K562 (cell line): ENCODE results near the gene ARMC8. TPM values are rescaled to one million over a fixed set of nuclear protein-coding genes. Genes with fewer than 3 reads are reported as not detected.

Source experiments
- ATF4 ChIP-seq: fragments of 450-650 bp; formaldehyde crosslinking; IDR thresholded peaks from 2 replicates; pipeline ENCODE4 v1.4.0; 2022; ENCODE audit warnings: mild to moderate bottlenecking, moderate library complexity
- FOXM1 ChIP-seq, 2 experiments: fragments of 450-650 bp in 1 of 2; sonication (generic) in 1 of 2; formaldehyde crosslinking in 1 of 2; IDR thresholded peaks; 2 replicates each; pipeline versions ENCODE4 v1.6.1 to v1.9.0; 2017 to 2022; ENCODE audit warnings: low read depth in 2 of 2, mild to moderate bottlenecking in 2 of 2, missing genetic modification reagents in 1 of 2, moderate library complexity in 1 of 2
- HEY1 ChIP-seq: fragments of 250-450 bp; sonication (Bioruptor Pico); IDR thresholded peaks from 2 replicates; pipeline ENCODE4 v1.5.0; 2020; ENCODE audit warnings: mild to moderate bottlenecking, moderate library complexity, borderline replicate concordance
- SIN3B ChIP-seq: fragments of 450-650 bp; IDR thresholded peaks from 2 replicates; pipeline ENCODE4 v1.6.1; 2017; ENCODE audit warnings: low read depth, mild to moderate bottlenecking, moderate library complexity
- SNIP1 ChIP-seq: fragments of 450-650 bp; IDR thresholded peaks from 2 replicates; pipeline ENCODE4 v1.7.1; 2017; ENCODE audit warnings: low read depth, mild to moderate bottlenecking
- SNRNP70 ChIP-seq: fragments of 200-400 bp; formaldehyde crosslinking; optimal IDR thresholded peaks from 2 replicates; pipeline ENCODE3; 2017; ENCODE audit warnings: low read depth, low read length
- TFAP4 ChIP-seq: sonication (generic); formaldehyde crosslinking; IDR thresholded peaks from 2 replicates; pipeline ENCODE4 v1.8.0; 2022; ENCODE audit warnings: missing genetic modification reagents, mild to moderate bottlenecking, moderate library complexity, borderline replicate concordance
- TOE1 ChIP-seq, 2 experiments: fragments of 450-650 bp in 1 of 2; sonication (generic) in 1 of 2; formaldehyde crosslinking in 1 of 2; IDR thresholded peaks; 2 replicates each; pipeline versions ENCODE4 v1.7.1 to v1.8.0; 2016 to 2022; ENCODE audit warnings: borderline replicate concordance in 2 of 2, mild to moderate bottlenecking in 2 of 2, antibody characterized with exemption in 1 of 2, inconsistent platforms in 1 of 2, low read depth in 1 of 2, missing genetic modification reagents in 1 of 2, moderate library complexity in 1 of 2
- polyA plus RNA-seq, 8 experiments: library from polyadenylated mRNA; depleted of rRNA in 4 of 8; stranded (reverse) in 5 of 8; unstranded in 3 of 8; fragments of >200 nt; fragmentation: Nextera tagmentation in 2 of 8; fragmentation: Illumina TruSeq in 1 of 8; extraction: Ambion mirVana in 2 of 8; extraction: Trizol in 1 of 8; gene quantifications; 2 replicates each; pipeline versions ENCODE4 v1.2.1 to v1.2.3, GENCODE V29; 2011 to 2014; ENCODE audit warnings: inconsistent platforms in 1 of 8, missing spikeins in 1 of 8
- total RNA-seq, 7 experiments: library from RNA; depleted of rRNA in 6 of 7; stranded (reverse); fragments of >200 nt in 6 of 7; fragmentation: Illumina TruSeq in 2 of 7; extraction: Trizol in 2 of 7; gene quantifications; 2 replicates each; pipeline versions ENCODE4 v1.2.1 to v1.2.3, GENCODE V29; 2011 to 2021; ENCODE audit warnings: low replicate concordance in 1 of 7
- TF ChIP-seq, protein P1 (sequence below): sonication (generic); formaldehyde crosslinking; IDR thresholded peaks from 2 replicates; pipeline ENCODE4 v1.8.0; 2023; ENCODE audit warnings: missing genetic modification reagents, mild to moderate bottlenecking, borderline replicate concordance
- TF ChIP-seq, protein P2 (sequence below): fragments of 450-650 bp; formaldehyde crosslinking; IDR thresholded peaks from 2 replicates; pipeline ENCODE4 v1.4.0; 2020; ENCODE audit warnings: mild to moderate bottlenecking, moderate library complexity
- TF ChIP-seq, protein P3 (sequence below): sonication (generic); formaldehyde crosslinking; IDR thresholded peaks from 2 replicates; pipeline ENCODE4 v1.8.0; 2022; ENCODE audit warnings: missing genetic modification reagents, mild to moderate bottlenecking, borderline replicate concordance

Gene ARMC8
- total and polyA plus RNA-seq, 9 of the 15 experiments (the other 6 are each of a cell fraction or from before 2014, with no cell fraction given), result 22.4 to 76.1 (median 37.3) TPM

DNA sequence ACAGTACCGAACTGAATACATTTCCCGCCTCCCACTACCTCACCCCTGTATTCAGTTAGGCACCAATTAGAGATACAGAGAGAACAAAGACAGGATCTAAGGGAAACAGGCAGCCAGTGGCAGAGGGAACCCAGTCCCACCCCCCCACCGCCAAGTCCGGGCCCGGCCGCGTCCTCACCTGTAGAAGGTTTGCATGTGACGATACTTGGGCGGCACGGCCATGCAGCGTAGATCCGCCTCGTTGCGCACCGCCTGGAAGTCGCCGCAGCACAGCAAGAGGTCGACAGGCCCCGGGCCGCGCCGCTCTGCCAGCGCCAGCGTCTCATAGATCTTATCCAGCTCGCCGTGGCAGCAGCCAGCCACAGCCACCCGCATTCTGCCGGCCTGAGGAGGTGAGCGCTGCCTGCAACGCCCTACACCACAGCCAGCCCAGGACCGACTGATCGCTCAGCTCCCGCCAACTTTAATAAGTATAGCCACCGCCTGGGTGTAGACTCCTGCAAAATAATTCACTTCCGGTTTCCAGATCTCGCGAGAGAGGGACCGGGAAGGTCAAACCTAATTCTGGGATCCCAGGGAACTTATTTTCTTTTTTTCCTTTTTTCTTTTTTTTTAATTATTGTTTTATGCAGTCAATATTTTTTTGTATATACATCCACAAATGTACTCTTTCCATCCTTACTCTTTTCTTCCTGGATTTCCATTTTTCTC, 12.5 kb upstream of the ARMC8 start, which contains the start of gene DBR1 (continued):
- TF ChIP-seq, protein P1, sequence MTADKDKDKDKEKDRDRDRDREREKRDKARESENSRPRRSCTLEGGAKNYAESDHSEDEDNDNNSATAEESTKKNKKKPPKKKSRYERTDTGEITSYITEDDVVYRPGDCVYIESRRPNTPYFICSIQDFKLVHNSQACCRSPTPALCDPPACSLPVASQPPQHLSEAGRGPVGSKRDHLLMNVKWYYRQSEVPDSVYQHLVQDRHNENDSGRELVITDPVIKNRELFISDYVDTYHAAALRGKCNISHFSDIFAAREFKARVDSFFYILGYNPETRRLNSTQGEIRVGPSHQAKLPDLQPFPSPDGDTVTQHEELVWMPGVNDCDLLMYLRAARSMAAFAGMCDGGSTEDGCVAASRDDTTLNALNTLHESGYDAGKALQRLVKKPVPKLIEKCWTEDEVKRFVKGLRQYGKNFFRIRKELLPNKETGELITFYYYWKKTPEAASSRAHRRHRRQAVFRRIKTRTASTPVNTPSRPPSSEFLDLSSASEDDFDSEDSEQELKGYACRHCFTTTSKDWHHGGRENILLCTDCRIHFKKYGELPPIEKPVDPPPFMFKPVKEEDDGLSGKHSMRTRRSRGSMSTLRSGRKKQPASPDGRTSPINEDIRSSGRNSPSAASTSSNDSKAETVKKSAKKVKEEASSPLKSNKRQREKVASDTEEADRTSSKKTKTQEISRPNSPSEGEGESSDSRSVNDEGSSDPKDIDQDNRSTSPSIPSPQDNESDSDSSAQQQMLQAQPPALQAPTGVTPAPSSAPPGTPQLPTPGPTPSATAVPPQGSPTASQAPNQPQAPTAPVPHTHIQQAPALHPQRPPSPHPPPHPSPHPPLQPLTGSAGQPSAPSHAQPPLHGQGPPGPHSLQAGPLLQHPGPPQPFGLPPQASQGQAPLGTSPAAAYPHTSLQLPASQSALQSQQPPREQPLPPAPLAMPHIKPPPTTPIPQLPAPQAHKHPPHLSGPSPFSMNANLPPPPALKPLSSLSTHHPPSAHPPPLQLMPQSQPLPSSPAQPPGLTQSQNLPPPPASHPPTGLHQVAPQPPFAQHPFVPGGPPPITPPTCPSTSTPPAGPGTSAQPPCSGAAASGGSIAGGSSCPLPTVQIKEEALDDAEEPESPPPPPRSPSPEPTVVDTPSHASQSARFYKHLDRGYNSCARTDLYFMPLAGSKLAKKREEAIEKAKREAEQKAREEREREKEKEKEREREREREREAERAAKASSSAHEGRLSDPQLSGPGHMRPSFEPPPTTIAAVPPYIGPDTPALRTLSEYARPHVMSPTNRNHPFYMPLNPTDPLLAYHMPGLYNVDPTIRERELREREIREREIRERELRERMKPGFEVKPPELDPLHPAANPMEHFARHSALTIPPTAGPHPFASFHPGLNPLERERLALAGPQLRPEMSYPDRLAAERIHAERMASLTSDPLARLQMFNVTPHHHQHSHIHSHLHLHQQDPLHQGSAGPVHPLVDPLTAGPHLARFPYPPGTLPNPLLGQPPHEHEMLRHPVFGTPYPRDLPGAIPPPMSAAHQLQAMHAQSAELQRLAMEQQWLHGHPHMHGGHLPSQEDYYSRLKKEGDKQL (CRISPR knock-in tag), result no peak
- TF ChIP-seq, protein P2, sequence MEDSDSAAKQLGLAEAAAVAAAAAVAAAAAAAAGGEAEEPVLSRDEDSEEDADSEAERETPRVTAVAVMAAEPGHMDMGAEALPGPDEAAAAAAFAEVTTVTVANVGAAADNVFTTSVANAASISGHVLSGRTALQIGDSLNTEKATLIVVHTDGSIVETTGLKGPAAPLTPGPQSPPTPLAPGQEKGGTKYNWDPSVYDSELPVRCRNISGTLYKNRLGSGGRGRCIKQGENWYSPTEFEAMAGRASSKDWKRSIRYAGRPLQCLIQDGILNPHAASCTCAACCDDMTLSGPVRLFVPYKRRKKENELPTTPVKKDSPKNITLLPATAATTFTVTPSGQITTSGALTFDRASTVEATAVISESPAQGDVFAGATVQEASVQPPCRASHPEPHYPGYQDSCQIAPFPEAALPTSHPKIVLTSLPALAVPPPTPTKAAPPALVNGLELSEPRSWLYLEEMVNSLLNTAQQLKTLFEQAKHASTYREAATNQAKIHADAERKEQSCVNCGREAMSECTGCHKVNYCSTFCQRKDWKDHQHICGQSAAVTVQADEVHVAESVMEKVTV, result no peak
- no peak for TF ChIP-seq SNIP1
- no peak for TF ChIP-seq ATF4 (CRISPR knock-in tag)
- TF ChIP-seq HEY1 (CRISPR knock-in tag), result no peak
- TF ChIP-seq SNRNP70, result no peak
- no peak for TF ChIP-seq SIN3B
- TF ChIP-seq, protein P3, sequence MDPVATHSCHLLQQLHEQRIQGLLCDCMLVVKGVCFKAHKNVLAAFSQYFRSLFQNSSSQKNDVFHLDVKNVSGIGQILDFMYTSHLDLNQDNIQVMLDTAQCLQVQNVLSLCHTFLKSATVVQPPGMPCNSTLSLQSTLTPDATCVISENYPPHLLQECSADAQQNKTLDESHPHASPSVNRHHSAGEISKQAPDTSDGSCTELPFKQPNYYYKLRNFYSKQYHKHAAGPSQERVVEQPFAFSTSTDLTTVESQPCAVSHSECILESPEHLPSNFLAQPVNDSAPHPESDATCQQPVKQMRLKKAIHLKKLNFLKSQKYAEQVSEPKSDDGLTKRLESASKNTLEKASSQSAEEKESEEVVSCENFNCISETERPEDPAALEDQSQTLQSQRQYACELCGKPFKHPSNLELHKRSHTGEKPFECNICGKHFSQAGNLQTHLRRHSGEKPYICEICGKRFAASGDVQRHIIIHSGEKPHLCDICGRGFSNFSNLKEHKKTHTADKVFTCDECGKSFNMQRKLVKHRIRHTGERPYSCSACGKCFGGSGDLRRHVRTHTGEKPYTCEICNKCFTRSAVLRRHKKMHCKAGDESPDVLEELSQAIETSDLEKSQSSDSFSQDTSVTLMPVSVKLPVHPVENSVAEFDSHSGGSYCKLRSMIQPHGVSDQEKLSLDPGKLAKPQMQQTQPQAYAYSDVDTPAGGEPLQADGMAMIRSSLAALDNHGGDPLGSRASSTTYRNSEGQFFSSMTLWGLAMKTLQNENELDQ, result no peak
- TF ChIP-seq FOXM1 (IDR thresholded peaks at IDR 0.05; ENCODE audit: low read depth), result no peak
- no peak for TF ChIP-seq FOXM1 (CRISPR knock-in tag; IDR thresholded peaks at IDR 0.05; ENCODE audit: low read depth)
- no peak for TF ChIP-seq TOE1 (IDR thresholded peaks at IDR 0.05; ENCODE audit: borderline replicate concordance)
- no peak for TF ChIP-seq TOE1 (CRISPR knock-in tag; IDR thresholded peaks at IDR 0.05; ENCODE audit: borderline replicate concordance, low read depth)
- TF ChIP-seq TFAP4 (CRISPR knock-in tag), result peak; percentile 63; the same call in 1 of the 2 replicates
